ENCODE results near the gene ABCF2. TPM values are rescaled to one million over a fixed set of nuclear protein-coding genes. Genes with fewer than 3 reads are reported as not detected.

The ABCF2 gene
- total and polyA plus RNA-seq, 2 of the 13 experiments (the other 11 are each of a cell fraction or from before 2014, with no cell fraction given): 16.3 to 42.5 TPM

- TF ChIP-seq PHF8 (CRISPR knock-in tag; IDR thresholded peaks at IDR 0.05) (no peak), ZNF143 (CRISPR knock-in tag; IDR thresholded peaks at IDR 0.05) (no peak), CBX1 (IDR thresholded peaks at IDR 0.05; ENCODE audit: low read depth) (no peak), ZSCAN30 (CRISPR knock-in tag; IDR thresholded peaks at IDR 0.05) (no peak), BCLAF1 (IDR thresholded peaks at IDR 0.05) (no peak), ATF7-NPFF (CRISPR knock-in tag; IDR thresholded peaks at IDR 0.05; ENCODE audit: low read depth) (no peak), E2F1 (CRISPR knock-in tag; IDR thresholded peaks at IDR 0.05) (no peak), THAP8 (CRISPR knock-in tag; IDR thresholded peaks at IDR 0.05; ENCODE audit: borderline replicate concordance) (no peak), RCOR2 (CRISPR knock-in tag; IDR thresholded peaks at IDR 0.05) (no peak), ZNF430 (CRISPR knock-in tag; IDR thresholded peaks at IDR 0.05) (no peak), HMGA1 (CRISPR knock-in tag; conservative IDR thresholded peaks at IDR 0.05) (no peak), ZBTB7A (CRISPR knock-in tag; IDR thresholded peaks at IDR 0.05) (no peak)
- POLR2A ChIA-PET: no interaction called here
- H3K27me3 ChIP-seq (ENCODE audit: control insufficient read depth in 1 of 2, insufficient read depth in 2 of 2, low read length in 2 of 2): peaks cover 0 to 10% of the 10 kb centered on the region in 2 experiments; a peak in 3 of 5 replicates
- H3K4me3 ChIP-seq (replicated peaks in 1 of 3; ENCODE audit: insufficient read depth in 1 of 3, low read depth in 2 of 3, low read length in 3 of 3): no peak overlapping the region
- no peaks in the 10 kb centered on the region for H3K4me1 ChIP-seq (ENCODE audit: insufficient read depth, low read length)
- H3K27ac ChIP-seq (ENCODE audit: extremely low read length, insufficient read depth, low read length): no peak overlapping the region
- CTCF ChIA-PET (ENCODE audit: low intra/inter-chr PET ratio, low total read pairs): no interaction called here
- H3K4me2 ChIP-seq (ENCODE audit: low read depth, low read length): no peak overlapping the region
- H3K9ac ChIP-seq (ENCODE audit: insufficient read depth, low read depth, low read length): no peak overlapping the region
- TSS peak; percentile 23 for BruUV-seq (replicated peaks)
- ATAC-seq: no peak
- WGBS (ENCODE audit: low lambda C conversion rate): 83% methylated on average over 5 of the region's 5 CpGs
- no peak overlapping the region for H2AFZ ChIP-seq (ENCODE audit: low read length)
- FAIRE-seq: no peak
- no peaks in the 10 kb centered on the region for H3K79me2 ChIP-seq (ENCODE audit: insufficient read depth, low read length)
- H3K9me3 ChIP-seq (ENCODE audit: low read length): no peaks in the 10 kb centered on the region
- in situ Hi-C loops (cut with HindIII; ENCODE audit: extremely low pct_ligation_motif_present, low pct_unique_long_range_greater_than_20kb) (no loop called here), intact Hi-C loops (cut with micrococcal nuclease; ENCODE audit: unreplicated experiment) (no loop called here)
- no peaks in the 10 kb centered on the region for H4K20me1 ChIP-seq (ENCODE audit: insufficient read depth, low read length)
- no peak for DNase-seq (ENCODE audit: low spot score)
- H3K36me3 ChIP-seq (replicated peaks in 1 of 2; ENCODE audit: control insufficient read depth in 1 of 2, insufficient read depth in 2 of 2, low read length in 2 of 2): peaks cover 15 to 41% of the 10 kb centered on the region in 2 experiments; a peak in 4 of 5 replicates
Measured at GRCh38 chr7:151212626-151213025, 14.4 kb downstream of the ABCF2 start.
